ENCODE measurements around the gene RPL27A.

GRCh38 chr11:8707541-8708191 is 25.1 kb downstream of the RPL27A start:
- no peak for TF ChIP-seq POLR2A (IDR thresholded peaks at IDR 0.05)
- TF ChIP-seq, protein P1, sequence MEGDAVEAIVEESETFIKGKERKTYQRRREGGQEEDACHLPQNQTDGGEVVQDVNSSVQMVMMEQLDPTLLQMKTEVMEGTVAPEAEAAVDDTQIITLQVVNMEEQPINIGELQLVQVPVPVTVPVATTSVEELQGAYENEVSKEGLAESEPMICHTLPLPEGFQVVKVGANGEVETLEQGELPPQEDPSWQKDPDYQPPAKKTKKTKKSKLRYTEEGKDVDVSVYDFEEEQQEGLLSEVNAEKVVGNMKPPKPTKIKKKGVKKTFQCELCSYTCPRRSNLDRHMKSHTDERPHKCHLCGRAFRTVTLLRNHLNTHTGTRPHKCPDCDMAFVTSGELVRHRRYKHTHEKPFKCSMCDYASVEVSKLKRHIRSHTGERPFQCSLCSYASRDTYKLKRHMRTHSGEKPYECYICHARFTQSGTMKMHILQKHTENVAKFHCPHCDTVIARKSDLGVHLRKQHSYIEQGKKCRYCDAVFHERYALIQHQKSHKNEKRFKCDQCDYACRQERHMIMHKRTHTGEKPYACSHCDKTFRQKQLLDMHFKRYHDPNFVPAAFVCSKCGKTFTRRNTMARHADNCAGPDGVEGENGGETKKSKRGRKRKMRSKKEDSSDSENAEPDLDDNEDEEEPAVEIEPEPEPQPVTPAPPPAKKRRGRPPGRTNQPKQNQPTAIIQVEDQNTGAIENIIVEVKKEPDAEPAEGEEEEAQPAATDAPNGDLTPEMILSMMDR (IDR thresholded peaks at IDR 0.05) = no peak

Measured in transverse colon (tissue), 3 donors.